Measurements from ENCODE around the gene BBS2. TPM values are rescaled to one million over a fixed set of nuclear protein-coding genes. Genes with fewer than 3 reads are reported as not detected.

BBS2 gene
- total and polyA plus RNA-seq, 2 of the 13 experiments (the other 11 are each of a cell fraction or from before 2014, with no cell fraction given) = 59.7 to 68.3 TPM

GRCh38 chr16:56450986-56451752, 68.7 kb downstream of the BBS2 start, which contains the start of the genes NUDT21 and OGFOD1 (continued):
- TF ChIP-seq TEF (CRISPR knock-in tag; IDR thresholded peaks at IDR 0.05) (peak; percentile 26), AHR (CRISPR knock-in tag; IDR thresholded peaks at IDR 0.05) (peak; percentile 13; the same call in 1 of the 2 replicates), HNF1A (IDR thresholded peaks at IDR 0.05; ENCODE audit: low read depth) (no peak), HNF1A (CRISPR knock-in tag; IDR thresholded peaks at IDR 0.05; ENCODE audit: borderline replicate concordance) (no peak), TMF1 (CRISPR knock-in tag; IDR thresholded peaks at IDR 0.05; ENCODE audit: low read depth) (no peak), ZNF18 (CRISPR knock-in tag; IDR thresholded peaks at IDR 0.05; ENCODE audit: insufficient replicate concordance) (peak; percentile 56), DZIP1 (CRISPR knock-in tag; IDR thresholded peaks at IDR 0.05) (peak; percentile 76), JUN (CRISPR knock-in tag; IDR thresholded peaks at IDR 0.05) (no peak), NFIC (IDR thresholded peaks at IDR 0.05; ENCODE audit: low read length) (no peak), ZNF44 (CRISPR knock-in tag; IDR thresholded peaks at IDR 0.05) (peak; percentile 22; the same call in 1 of the 2 replicates), ZFP36 (IDR thresholded peaks at IDR 0.05; ENCODE audit: borderline replicate concordance, low read depth, low read length, partially characterized antibody) (no peak), CERS6 (CRISPR knock-in tag; IDR thresholded peaks at IDR 0.05) (0 out of 2 replicates have a peak, but pooled peaks have one; percentile 34), CREM (IDR thresholded peaks at IDR 0.05) (peak; percentile 89), CREM (CRISPR knock-in tag; IDR thresholded peaks at IDR 0.05) (no peak), CBX1 (IDR thresholded peaks at IDR 0.05; ENCODE audit: low read depth) (no peak), ZNF468 (CRISPR knock-in tag; IDR thresholded peaks at IDR 0.05) (no peak), SAFB2 (CRISPR knock-in tag; IDR thresholded peaks at IDR 0.05; ENCODE audit: borderline replicate concordance, low read depth) (peak; percentile 74; the same call in 1 of the 2 replicates), RORA (CRISPR knock-in tag; IDR thresholded peaks at IDR 0.05) (no peak), ZNF607 (CRISPR knock-in tag; IDR thresholded peaks at IDR 0.05; ENCODE audit: borderline replicate concordance) (no peak), STAT5B (CRISPR knock-in tag; IDR thresholded peaks at IDR 0.05) (no peak)

Measured in HepG2 (cell line).